ENCODE results near the gene PRKCB.

Gene PRKCB

GRCh38 chr16:24191876-24192402 lies 356.2 kb downstream of the PRKCB start:
- no peak for TF ChIP-seq CTCF (IDR thresholded peaks at IDR 0.05)

- no peak for TF ChIP-seq CTCF (IDR thresholded peaks at IDR 0.05)
Measured at GRCh38 chr16:24195221-24195620, 359.4 kb downstream of the PRKCB start.

- no peak for TF ChIP-seq CTCF (IDR thresholded peaks at IDR 0.05)
Measured at GRCh38 chr16:24198807-24199533, 363.2 kb downstream of the PRKCB start.

DNA sequence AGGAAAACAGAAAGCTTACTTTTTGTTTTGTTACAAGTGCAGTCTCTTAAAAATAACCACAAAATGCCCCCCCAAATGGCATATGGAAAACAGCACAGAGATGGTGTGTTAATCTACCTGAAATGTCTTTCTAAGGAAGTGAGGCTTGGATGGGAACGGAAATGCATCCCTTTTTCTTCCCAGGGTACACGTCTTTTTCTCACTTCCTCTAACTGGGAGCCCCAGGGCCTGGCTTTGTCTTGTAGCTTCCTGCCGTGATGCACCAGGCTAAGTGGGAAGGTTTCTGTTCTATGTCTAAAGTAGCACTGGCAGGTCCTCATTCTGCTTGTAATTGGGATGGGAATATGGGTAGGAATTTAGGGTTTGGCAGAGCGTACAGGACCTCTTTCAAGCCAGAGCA lies 367.9 kb downstream of the PRKCB start:
- TF ChIP-seq CTCF (IDR thresholded peaks at IDR 0.05) = no peak

- TF ChIP-seq CTCF (IDR thresholded peaks at IDR 0.05) = no peak
Measured at GRCh38 chr16:24204150-24204665, 368.4 kb downstream of the PRKCB start.

GRCh38 chr16:24206926-24207325 lies 371.1 kb downstream of the PRKCB start:
- TF ChIP-seq CTCF (IDR thresholded peaks at IDR 0.05) = no peak

- TF ChIP-seq CTCF (IDR thresholded peaks at IDR 0.05) = no peak
Measured at GRCh38 chr16:24208710-24209109, 372.9 kb downstream of the PRKCB start.

All from LNCAP (cell line).